ENCODE data around the gene DBT. TPM values are rescaled to one million over a fixed set of nuclear protein-coding genes. Genes with fewer than 3 reads are reported as not detected.
"Not testable (repeated sequence)": the region's sequence is repeated elsewhere in the genome, so short reads cannot be mapped to it uniquely, and the experiment has no call there.

DBT gene
- total RNA-seq: 10 to 100 TPM in 3 of 4 donors, 1 to 10 TPM in 1; 9.1 to 14.2 (median 12.6) TPM

GRCh38 chr1:100249537-100250257 lies at the start of gene DBT:
TSS of gene DBT (minus strand) at chr1:100249834. CDS start at chr1:100249820, 14 bp downstream.
- under 1% methylated on average over 28 of the region's 31 CpGs for WGBS
- Histone ChIP-seq H3K9me3 (no peaks in the 10 kb centered on the region), H3K27me3 (no peaks in the 10 kb centered on the region), H3K36me3 (no peaks in the 10 kb centered on the region), H3K27ac (replicated peaks in 1 of 4) (peak within 1 kb of the TSS; percentile 80 to 95 (median 89)), H3K4me3 (peak within 1 kb of the TSS; percentile 62 to 89 (median 76)), H3K4me1 (peaks cover 9 to 27% (median 25%) of the 10 kb centered on the region in 4 donors)
- peak; percentile 99 for DNase-seq (ENCODE audit: extremely low spot score)
- TF ChIP-seq POLR2A (IDR thresholded peaks at IDR 0.05; ENCODE audit: low read depth) (no peak), POLR2AphosphoS5 (IDR thresholded peaks at IDR 0.05) (peak; percentile 96 to 98)
- intact Hi-C loops (cut with DNase I): loop anchor here (5.0 kb wide), 2 partner anchors 103 to 117 kb away; partner anchors contain the start of genes CDC14A, SASS6 and TRMT13

GRCh38 chr1:100298512-100298911 lies 48.9 kb upstream of the DBT start:
- no peak overlapping the region for H3K27ac ChIP-seq (replicated peaks in 1 of 4)
- no peaks in the 10 kb centered on the region for H3K9me3 ChIP-seq
- H3K27me3 ChIP-seq: no peaks in the 10 kb centered on the region
- H3K4me1 ChIP-seq: no peaks in the 10 kb centered on the region
- peaks cover 0 to 11% (median 0%) of the 10 kb centered on the region in 4 donors for H3K36me3 ChIP-seq
- DNase-seq (ENCODE audit: extremely low spot score): no peak
- intact Hi-C loops (cut with DNase I): no loop called here
- TF ChIP-seq POLR2AphosphoS5 (IDR thresholded peaks at IDR 0.05) (no peak), EP300 (IDR thresholded peaks at IDR 0.05) (no peak), CTCF (IDR thresholded peaks at IDR 0.05) (no peak), POLR2A (IDR thresholded peaks at IDR 0.05; ENCODE audit: low read depth) (no peak)
- 89% methylated on average over 4 of the region's 4 CpGs for WGBS
- no peak overlapping the region for H3K4me3 ChIP-seq

GRCh38 chr1:100296997-100297396 lies 47.4 kb upstream of the DBT start:
- H3K4me1 ChIP-seq; H3K27me3 ChIP-seq; H3K9me3 ChIP-seq; DNase-seq (ENCODE audit: extremely low spot score); H3K4me3 ChIP-seq; intact Hi-C loops (cut with DNase I); H3K27ac ChIP-seq (replicated peaks in 1 of 4): not testable (repeated sequence)
- peaks cover 3 to 25% (median 5%) of the 10 kb centered on the region in 4 donors for H3K36me3 ChIP-seq

GRCh38 chr1:100296140-100296539 lies 46.5 kb upstream of the DBT start:
- TF ChIP-seq EP300 (IDR thresholded peaks at IDR 0.05) (no peak), CTCF (IDR thresholded peaks at IDR 0.05) (no peak), POLR2A (IDR thresholded peaks at IDR 0.05; ENCODE audit: low read depth) (no peak), POLR2AphosphoS5 (IDR thresholded peaks at IDR 0.05) (no peak)
- 92% methylated on average over 8 of the region's 8 CpGs for WGBS
- no peaks in the 10 kb centered on the region for H3K27me3 ChIP-seq
- H3K27ac ChIP-seq (replicated peaks in 1 of 4): no peak overlapping the region
- peaks cover 12 to 33% (median 14%) of the 10 kb centered on the region in 4 donors for H3K36me3 ChIP-seq
- no peaks in the 10 kb centered on the region for H3K4me1 ChIP-seq
- DNase-seq (ENCODE audit: extremely low spot score): no peak
- intact Hi-C loops (cut with DNase I): no loop called here
- no peak overlapping the region for H3K4me3 ChIP-seq
- no peaks in the 10 kb centered on the region for H3K9me3 ChIP-seq

GRCh38 chr1:100292711-100293110 lies 43.1 kb upstream of the DBT start:
- Histone ChIP-seq H3K27me3 (no peaks in the 10 kb centered on the region), H3K4me1 (no peaks in the 10 kb centered on the region), H3K9me3 (no peaks in the 10 kb centered on the region), H3K36me3 (peaks cover 20 to 67% (median 39%) of the 10 kb centered on the region in 4 donors), H3K4me3 (no peak overlapping the region), H3K27ac (replicated peaks in 1 of 4) (no peak overlapping the region)
- intact Hi-C loops (cut with DNase I): no loop called here
- TF ChIP-seq EP300 (IDR thresholded peaks at IDR 0.05) (no peak), POLR2AphosphoS5 (IDR thresholded peaks at IDR 0.05) (peak in 1 of 2 donors; percentile 36), CTCF (IDR thresholded peaks at IDR 0.05) (no peak)
- DNase-seq (ENCODE audit: extremely low spot score): no peak
- 58% methylated on average over 1 of the region's 1 CpG for WGBS
